Lung (tissue), 12 donors: ENCODE results near the gene INHBC. TPM values are rescaled to one million over a fixed set of nuclear protein-coding genes. Genes with fewer than 3 reads are reported as not detected.

Experiments used
- ATAC-seq: fragments of 200-7000 bp; cut with Tn5 transposase; one replicate; pipeline ENCODE4 v1.9.1; 2020; ENCODE audit warnings: moderate number of reproducible peaks; ENCODE audit not compliant: insufficient read depth, low FRiP score
- DNase-seq, 3 donors: peaks; one replicate each; pipeline ENCODE4 v3.0.0-alpha.2; 2013 to 2017
- H3K27ac ChIP-seq, 2 donors: one replicate each; pipeline ENCODE4 v1.5.1; 2013; ENCODE audit warnings: mild to moderate bottlenecking in 2 of 2, moderate library complexity in 2 of 2, control low read depth in 1 of 2, inconsistent platforms in 1 of 2, low read depth in 1 of 2, low read length in 1 of 2
- H3K27me3 ChIP-seq, 3 donors: one replicate each; pipeline ENCODE4 v1.5.1; 2013; ENCODE audit warnings: low read length in 2 of 3; ENCODE audit not compliant: control insufficient read depth in 3 of 3, insufficient read depth in 3 of 3
- H3K36me3 ChIP-seq, 4 donors: one replicate each; pipeline ENCODE4 v1.5.1; 2013; ENCODE audit warnings: low read length in 4 of 4, mild to moderate bottlenecking in 1 of 4, moderate library complexity in 1 of 4; ENCODE audit not compliant: control insufficient read depth in 4 of 4, insufficient read depth in 4 of 4
- H3K4me1 ChIP-seq, 5 donors: one replicate each; pipeline ENCODE4 v1.5.1; 2013; ENCODE audit warnings: low read length in 5 of 5, mild to moderate bottlenecking in 2 of 5, moderate library complexity in 1 of 5; ENCODE audit not compliant: control insufficient read depth in 5 of 5, insufficient read depth in 5 of 5
- H3K4me3 ChIP-seq: one replicate; pipeline ENCODE4 v1.5.1; 2013; ENCODE audit warnings: mild to moderate bottlenecking, control low read depth, moderate library complexity
- H3K9ac ChIP-seq, 2 donors: one replicate each; pipeline ENCODE4 v1.5.1; 2013; ENCODE audit warnings: low read length in 2 of 2, control low read depth in 1 of 2; ENCODE audit not compliant: insufficient read depth in 1 of 2
- H3K9me3 ChIP-seq, 4 donors: one replicate each; pipeline ENCODE4 v1.5.1; 2013; ENCODE audit warnings: low read length in 3 of 4, mild to moderate bottlenecking in 1 of 4, moderate library complexity in 1 of 4; ENCODE audit not compliant: control insufficient read depth in 4 of 4, insufficient read depth in 3 of 4
- WGBS, 2 donors: extraction: QIAGEN DNeasy Blood & Tissue Kit; methylation state at CpG; one replicate each; pipeline ENCODE4 v1.1.7; 2013; 5-methylcytosine and 5-hydroxymethylcytosine counted together
- polyA plus RNA-seq, 2 donors: library from polyadenylated mRNA; stranded (reverse); fragments of 200-250 nt; gene quantifications; one replicate each; pipeline ENCODE4 v1.2.1, GENCODE V29; 2013
- total RNA-seq, 2 donors: library from RNA; depleted of rRNA in 1 of 2; stranded (reverse); fragments of >200 nt in 1 of 2; gene quantifications; one replicate each; pipeline ENCODE4 v1.2.1, GENCODE V29; 2014 to 2021
- TF ChIP-seq, protein P1 (sequence below): IDR thresholded peaks from 2 replicates; pipeline ENCODE4 v1.5.1; 2012; ENCODE audit warnings: mild to moderate bottlenecking; ENCODE audit errors: control extremely low read depth, extremely low read depth
- donor health status: control.
- donor health status: control.
- donor health status: Bipolar disorder and iron deficiency.
- donor health status: healthy.
- donor health status: DM: yes; HTN: yes; CAD: no.

INHBC gene
- total and polyA plus RNA-seq, 4 donors: 0.02 TPM; not detected in 3

DNA sequence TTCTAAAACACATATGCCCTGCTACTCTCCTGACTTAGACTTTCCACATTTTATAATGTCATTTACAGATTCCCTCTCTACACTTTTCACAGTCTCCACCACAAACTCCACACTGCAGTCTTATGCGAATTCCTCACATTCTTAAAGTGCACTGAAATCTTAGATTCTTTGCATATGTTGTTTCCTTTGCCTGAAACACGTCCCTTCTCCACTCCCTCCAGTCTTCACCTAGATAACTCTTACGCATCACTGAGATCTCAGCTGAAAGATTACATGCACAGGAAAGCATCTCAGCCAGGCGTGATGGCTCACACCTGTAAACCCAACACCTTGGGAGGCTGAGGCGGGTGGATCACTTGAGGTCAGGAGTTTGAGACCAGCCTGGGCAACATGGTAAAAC is 48.9 kb downstream of the INHBC start:
- H3K4me3 ChIP-seq: no peak overlapping the region
- no peak overlapping the region for H3K27ac ChIP-seq
- H3K9ac ChIP-seq: no peak overlapping the region
- DNase-seq: no peak
- H3K9me3 ChIP-seq: no peaks in the 10 kb centered on the region
- ATAC-seq: no peak
- H3K27me3 ChIP-seq: peaks cover 0 to 8% (median 4%) of the 10 kb centered on the region in 3 donors
- H3K36me3 ChIP-seq: peaks cover 0 to 3% (median 0%) of the 10 kb centered on the region in 4 donors
- H3K4me1 ChIP-seq: peaks cover 0 to 4% (median 0%) of the 10 kb centered on the region in 5 donors
- 57 to 79% methylated on average over 5 of the region's 5 CpGs for WGBS, 2 donors
- TF ChIP-seq, protein P1, sequence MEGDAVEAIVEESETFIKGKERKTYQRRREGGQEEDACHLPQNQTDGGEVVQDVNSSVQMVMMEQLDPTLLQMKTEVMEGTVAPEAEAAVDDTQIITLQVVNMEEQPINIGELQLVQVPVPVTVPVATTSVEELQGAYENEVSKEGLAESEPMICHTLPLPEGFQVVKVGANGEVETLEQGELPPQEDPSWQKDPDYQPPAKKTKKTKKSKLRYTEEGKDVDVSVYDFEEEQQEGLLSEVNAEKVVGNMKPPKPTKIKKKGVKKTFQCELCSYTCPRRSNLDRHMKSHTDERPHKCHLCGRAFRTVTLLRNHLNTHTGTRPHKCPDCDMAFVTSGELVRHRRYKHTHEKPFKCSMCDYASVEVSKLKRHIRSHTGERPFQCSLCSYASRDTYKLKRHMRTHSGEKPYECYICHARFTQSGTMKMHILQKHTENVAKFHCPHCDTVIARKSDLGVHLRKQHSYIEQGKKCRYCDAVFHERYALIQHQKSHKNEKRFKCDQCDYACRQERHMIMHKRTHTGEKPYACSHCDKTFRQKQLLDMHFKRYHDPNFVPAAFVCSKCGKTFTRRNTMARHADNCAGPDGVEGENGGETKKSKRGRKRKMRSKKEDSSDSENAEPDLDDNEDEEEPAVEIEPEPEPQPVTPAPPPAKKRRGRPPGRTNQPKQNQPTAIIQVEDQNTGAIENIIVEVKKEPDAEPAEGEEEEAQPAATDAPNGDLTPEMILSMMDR: no peak

DNA sequence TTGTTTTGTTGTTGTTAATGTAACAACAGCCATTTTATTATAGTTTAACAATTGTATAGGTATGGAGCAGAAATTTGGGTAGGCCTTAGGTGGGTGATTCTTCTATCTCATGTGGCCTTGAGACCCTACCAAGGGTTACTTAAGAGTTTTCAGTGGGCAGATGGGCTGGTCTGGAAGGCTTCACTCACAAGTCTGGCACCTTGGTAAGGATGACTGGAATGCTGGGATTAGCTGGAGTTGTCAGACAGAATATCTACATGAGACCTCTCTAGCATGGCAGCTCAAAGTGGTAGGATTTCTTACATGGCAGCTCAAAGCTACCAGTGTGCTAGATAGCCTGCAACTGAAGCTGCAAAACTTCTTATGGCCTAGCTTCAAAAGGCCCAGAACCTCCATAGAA is 51.1 kb downstream of the INHBC start:
- Histone ChIP-seq H3K27me3 (peaks cover 0 to 3% (median 0%) of the 10 kb centered on the region in 3 donors), H3K9ac (no peak overlapping the region), H3K4me3 (no peak overlapping the region), H3K9me3 (no peaks in the 10 kb centered on the region), H3K4me1 (peaks cover 0 to 10% (median 7%) of the 10 kb centered on the region in 5 donors), H3K27ac (no peak overlapping the region), H3K36me3 (peaks cover 8 to 16% (median 13%) of the 10 kb centered on the region in 4 donors)
- TF ChIP-seq, protein P1: no peak
- DNase-seq (no peak), ATAC-seq (no peak)

DNA sequence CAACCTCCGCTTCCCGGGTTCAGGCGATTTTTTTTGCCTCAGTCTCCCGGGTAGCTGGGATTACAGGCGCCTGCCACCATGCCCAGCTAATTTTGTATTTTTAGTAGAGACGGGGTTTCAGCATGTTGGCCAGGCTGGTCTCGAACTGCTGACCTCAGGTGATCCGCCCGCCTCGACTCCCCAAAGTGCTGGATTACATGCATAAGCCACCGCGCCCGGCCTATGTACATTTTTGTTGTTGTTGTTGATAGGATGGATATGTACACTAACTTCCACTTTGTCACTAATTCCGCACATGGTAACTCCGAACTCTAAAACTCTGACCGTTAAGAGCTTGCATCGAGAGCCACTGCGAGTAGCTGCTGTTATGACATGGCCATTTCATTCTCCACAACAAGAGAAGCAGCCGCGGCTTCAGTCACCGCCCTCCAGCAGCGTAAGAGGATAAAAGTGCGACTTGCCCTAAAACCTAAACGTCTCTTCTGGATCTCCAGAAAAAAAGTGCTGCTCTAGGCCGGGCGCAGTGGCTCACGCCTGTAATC is 52.5 kb downstream of the INHBC start:
- peak in 1 of 3 donors; percentile 12 for DNase-seq
- peaks cover 0 to 10% (median 7%) of the 10 kb centered on the region in 5 donors for H3K4me1 ChIP-seq
- H3K27ac ChIP-seq: no peak overlapping the region
- no peak overlapping the region for H3K4me3 ChIP-seq
- WGBS, 2 donors: 91 to 94% methylated on average over 27 of the region's 27 CpGs
- ATAC-seq: no peak
- H3K9ac ChIP-seq: no peak overlapping the region
- TF ChIP-seq, protein P1: no peak
- H3K27me3 ChIP-seq: no peaks in the 10 kb centered on the region
- no peaks in the 10 kb centered on the region for H3K9me3 ChIP-seq
- peaks cover 17 to 25% (median 21%) of the 10 kb centered on the region in 4 donors for H3K36me3 ChIP-seq
